Fibroblast of skin of left biceps (primary cell): ENCODE results near the gene SCO2.
A peak's percentile ranks its signal among the peaks of the same experiment; 100 is the strongest.
"Not testable (repeated sequence)": the region's sequence is repeated elsewhere in the genome, so short reads cannot be mapped to it uniquely, and the experiment has no call there.

Experiments
- DNase-seq, 2 experiments: peaks; one replicate each; pipeline ENCODE4 v3.0.0-alpha.2; 2013; ENCODE audit warnings: low read depth in 2 of 2

Gene SCO2

DNA sequence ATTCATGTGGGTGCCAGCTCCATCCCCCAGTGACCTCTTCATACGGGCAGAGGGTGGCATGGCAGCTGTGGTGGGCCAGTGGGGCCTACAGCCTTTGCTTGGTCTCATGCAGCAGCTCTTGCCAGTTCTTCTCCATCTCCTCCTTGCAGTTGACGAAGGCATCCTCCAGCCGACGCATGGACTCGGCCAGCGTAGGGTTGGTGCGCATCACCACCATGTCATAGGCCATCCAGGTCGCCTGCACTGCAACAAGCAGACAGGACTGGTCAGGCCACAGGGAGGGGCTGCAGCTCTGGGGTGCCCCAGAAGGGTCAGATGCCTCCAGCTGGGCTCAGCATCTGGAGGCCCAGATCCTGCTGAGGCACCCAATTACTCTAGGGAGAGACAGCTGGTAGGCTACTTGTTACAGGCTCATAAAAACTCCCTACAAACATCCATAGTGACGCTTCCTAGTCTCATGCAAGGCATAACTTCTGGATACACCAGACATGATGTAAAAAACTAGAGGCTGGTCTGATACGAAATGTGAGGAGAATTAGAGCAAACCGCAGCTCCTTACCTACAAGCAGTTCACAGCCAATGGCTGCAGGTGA lies 25.9 kb upstream of the SCO2 start:
- no peak for DNase-seq

DNA sequence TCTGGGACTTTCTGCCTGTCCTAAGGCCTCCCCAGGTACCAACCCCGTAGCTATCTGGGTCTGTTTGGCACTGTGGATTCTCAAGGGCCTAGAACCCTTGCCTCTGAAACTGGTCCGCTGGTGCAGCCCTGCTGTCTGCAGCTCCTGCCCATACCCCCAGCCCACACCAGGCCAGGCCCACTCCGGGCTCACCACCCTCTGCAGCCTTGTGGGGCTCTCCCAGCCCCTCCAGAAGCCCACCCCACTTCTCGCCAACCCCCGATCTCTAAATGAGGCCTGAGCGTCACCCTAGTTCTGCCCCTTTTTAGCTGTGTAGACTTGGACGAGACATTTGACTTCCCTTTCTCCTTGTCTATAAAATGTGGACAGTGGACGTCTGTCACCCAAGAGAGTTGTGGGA lies 25.0 kb upstream of the SCO2 start:
- DNase-seq = no peak

DNA sequence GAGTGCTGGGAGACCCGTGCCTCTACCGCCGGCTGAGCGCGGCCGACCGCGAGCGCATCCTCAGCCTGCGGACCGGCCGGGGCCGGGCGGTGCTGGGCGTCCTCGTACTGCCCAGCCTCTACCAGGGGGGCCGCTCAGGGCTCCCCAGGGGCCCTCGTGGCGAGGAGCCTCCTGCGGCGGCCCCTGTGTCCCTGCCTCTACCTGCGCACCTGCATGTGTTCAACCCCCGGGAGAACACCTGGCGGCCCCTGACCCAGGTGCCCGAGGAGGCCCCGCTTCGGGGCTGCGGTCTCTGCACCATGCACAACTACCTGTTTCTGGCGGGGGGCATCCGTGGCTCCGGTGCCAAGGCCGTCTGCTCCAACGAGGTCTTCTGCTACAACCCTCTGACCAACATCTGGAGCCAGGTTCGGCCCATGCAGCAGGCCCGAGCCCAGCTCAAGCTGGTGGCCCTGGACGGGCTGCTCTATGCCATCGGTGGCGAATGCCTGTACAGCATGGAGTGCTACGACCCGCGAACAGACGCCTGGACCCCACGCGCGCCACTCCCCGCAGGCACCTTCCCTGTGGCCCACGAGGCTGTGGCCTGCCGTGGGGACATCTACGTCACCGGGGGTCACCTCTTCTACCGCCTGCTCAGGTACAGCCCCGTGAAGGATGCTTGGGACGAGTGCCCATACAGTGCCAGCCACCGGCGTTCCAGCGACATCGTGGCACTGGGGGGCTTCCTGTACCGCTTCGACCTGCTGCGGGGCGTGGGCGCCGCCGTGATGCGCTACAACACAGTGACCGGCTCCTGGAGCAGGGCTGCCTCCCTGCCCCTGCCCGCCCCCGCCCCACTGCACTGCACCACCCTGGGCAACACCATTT lies 23.8 kb upstream of the SCO2 start:
- no peak for DNase-seq

GRCh38 chr22:50548040-50548920 lies 22.9 kb upstream of the SCO2 start:
- DNase-seq = no peak

GRCh38 chr22:50547263-50547985 lies 22.0 kb upstream of the SCO2 start:
- DNase-seq = no peak

DNA sequence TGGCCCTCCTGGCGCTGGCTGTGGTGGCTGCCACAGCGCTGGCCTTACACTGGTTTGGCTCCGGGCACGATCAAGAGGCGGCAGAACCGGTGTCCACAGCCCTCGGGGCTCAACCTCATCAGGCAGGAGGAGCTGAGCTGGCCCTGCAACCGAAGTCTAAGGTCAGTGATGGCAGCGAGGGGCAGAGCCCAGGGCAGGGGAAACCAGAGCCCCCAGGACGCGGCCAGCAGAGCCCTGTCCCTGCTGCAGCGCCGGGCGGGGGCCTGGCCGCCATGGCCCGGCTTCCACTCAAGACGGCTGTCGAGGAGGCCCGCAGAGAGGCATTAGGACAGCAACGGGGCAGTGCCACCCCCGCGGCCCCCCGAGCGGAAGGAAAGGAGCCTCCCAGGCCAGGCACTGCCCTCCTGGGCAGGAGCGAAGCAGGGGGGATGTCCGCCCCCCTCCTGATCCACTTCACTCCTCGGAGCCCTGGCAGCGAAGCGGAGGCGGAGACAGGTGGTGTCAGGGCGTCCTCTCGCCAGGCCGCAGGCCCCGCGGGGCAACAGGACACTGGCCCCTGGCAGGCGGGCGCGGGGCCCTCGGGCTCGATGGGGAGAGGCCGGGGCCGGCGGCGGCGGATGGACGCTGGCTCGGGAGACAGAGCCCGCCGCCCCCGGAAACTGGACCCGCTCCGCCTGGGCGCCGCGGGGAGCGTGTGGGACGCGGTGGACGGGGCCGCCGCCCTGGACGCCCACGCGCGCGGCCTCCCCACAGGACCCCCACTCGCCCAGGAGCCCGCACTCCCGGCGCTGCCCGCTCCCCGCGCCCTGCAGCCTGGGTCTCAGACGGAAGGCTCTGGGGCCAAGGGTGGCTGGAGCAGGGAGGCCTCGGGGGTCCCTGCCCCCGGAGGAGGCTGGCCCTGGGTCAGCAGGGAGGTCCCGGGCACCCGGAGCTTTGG lies 21.2 kb upstream of the SCO2 start:
- no peak for DNase-seq

- peak; percentile 46 to 50 for DNase-seq
Observed at GRCh38 chr22:50545522-50546325, 20.3 kb upstream of the SCO2 start, which contains the start of gene KLHDC7B. KLHDC7B (plus strand) TSS chr22:50545899; CDS start chr22:50546244, 345 bp downstream.

DNA sequence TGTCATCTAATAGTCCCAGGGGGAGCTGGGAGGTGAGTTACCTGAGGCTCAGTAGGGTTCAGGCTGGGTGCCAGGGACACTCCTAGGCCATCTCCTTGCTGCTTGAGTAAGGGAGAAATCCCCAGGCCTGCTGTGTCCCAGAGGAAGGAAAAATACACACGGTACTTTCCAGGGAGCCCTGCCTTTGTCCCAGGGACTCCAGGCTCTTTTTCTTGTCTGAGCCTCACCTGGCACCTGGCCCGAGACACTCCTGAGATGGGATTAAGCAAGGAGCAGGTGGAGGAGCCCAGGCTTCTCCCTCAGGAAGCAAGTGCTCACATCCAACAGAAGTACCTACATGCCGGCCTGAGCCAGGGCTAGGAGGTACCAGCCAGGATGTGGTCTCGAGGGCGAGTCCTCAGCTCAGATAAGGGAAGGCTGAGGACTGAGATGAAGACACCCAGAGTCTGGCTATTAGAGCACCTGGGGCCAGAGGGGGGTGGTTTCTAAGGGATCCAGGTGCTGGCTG lies 19.4 kb upstream of the SCO2 start:
- DNase-seq = no peak

GRCh38 chr22:50544078-50544745 lies 18.8 kb upstream of the SCO2 start:
- DNase-seq = no peak

GRCh38 chr22:50542416-50542927 lies 17.1 kb upstream of the SCO2 start:
- no peak for DNase-seq

GRCh38 chr22:50541667-50542026 lies 16.2 kb upstream of the SCO2 start:
- DNase-seq = peak in 1 of 2 experiments; percentile 42

DNA sequence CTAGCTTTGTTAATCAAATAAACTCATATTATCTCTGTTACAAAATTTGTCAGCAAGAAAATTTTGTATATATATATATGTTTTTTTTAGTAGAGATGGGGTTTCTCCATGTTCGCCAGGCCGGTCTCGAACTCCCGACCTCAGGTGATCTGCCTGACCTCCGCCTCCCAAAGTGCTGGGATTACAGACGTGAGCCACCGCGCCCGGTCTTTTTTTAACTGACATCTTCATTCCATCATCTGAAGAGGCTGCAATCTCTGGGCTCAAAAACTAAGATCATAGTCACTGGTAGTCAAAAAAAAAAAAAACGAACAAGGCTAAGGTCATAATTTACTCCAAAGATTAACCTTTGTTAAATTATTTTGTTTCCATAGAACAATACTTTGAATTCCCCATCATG lies 15.0 kb upstream of the SCO2 start:
- no peak for DNase-seq

DNA sequence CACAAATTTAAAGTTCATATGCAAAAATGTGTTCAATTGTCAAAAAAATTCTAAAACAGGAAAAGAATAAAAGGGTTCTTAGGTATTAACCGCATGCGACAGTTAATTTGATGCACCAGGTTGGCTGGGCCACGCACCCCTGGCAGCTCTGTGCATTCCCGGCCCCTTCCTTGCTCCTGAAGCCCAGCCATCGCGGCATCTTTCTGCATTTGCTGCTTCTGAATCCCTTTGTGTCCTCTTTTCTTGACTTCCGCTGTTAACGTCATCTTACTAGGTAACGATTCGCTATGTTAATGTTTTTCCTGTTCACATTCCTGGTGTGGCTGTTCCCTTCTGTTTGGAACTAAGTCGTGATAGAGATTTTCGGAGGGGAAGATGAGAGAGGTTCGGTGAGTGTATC lies 12.4 kb upstream of the SCO2 start:
- no peak for DNase-seq

DNA sequence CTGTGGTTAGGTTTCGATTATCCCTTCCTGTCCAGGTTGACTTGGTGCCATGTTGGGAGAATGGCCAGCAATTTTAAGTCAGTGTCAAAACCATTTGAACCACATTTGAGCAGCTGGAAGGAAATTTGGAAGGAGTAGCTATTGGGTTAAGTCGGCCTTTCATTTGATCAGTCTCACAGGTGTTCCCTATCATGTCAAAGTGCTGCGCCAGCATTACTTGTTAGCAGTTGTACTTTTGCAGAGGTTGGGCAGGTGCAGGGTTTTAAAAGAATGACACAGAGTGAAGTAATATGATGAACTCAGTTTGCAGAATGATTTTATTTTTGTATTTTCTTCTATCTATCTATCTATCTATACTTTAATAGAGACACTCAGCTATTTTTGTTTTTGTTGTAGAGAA lies 10.8 kb upstream of the SCO2 start:
- DNase-seq = no peak

DNA sequence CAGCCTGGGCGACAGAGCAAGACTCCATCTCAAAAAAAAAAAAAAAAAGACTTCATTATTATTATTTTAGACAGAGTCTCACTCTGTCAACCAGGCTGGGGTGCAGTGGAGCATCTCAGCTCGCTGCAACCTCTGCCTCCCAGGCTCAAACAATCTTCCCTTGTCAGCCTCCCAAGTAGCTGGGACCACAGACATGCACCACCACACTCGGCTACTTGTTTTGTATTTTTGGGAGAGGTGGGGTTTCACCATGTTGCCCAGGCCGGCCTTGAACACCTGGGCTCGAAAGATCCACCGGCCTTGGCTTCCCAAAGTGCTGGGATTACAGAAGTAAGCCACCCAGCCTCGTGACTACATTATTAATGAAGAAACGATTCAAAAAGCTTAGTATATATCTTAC lies 9.7 kb upstream of the SCO2 start:
- no peak for DNase-seq

- DNase-seq = not testable (repeated sequence)
Observed at GRCh38 chr22:50533856-50534711, 8.7 kb upstream of the SCO2 start.
